ENCODE results near the gene CNKSR1. TPM values are rescaled to one million over a fixed set of nuclear protein-coding genes. Genes with fewer than 3 reads are reported as not detected.

Gene CNKSR1
- polyA plus RNA-seq, 1 donor (not counting 4 experiments of a cell fraction or from before 2014, with no cell fraction given), result 10.6 TPM

DNA sequence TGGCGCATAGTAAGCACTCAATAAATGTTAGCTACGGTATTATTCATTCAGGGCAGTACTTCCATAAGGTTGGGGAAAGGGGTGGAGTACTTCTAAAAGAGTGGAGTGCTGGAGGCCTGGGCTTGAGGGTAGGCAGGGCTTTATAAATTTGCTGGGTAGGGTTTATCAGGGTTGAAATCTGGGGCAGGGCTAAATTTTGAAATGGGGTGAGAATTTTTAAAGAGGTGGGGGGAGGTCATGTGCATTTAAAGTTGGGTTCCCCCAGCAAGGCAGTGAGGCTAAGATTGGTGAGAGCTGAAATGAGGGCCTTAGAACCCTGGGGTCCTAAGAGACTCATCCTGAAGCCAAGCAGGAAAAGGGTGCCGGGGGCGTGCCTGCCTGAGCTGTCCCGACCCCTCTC lies 23.1 kb downstream of the CNKSR1 start:
- H4K20me1 ChIP-seq (ENCODE audit: control insufficient read depth, extremely low read depth, insufficient read depth, low read length), result no peaks in the 10 kb centered on the region
- H3K79me2 ChIP-seq (ENCODE audit: control insufficient read depth, insufficient read depth, low read length), result no peaks in the 10 kb centered on the region
- H3K4me2 ChIP-seq (ENCODE audit: control insufficient read depth, extremely low read depth, insufficient read depth, low read depth, low read length), result no peak overlapping the region
- no peak for FAIRE-seq
- no peak overlapping the region for H3K4me3 ChIP-seq (ENCODE audit: control insufficient read depth in 2 of 3, extremely low read depth in 1 of 3, insufficient read depth in 2 of 3, low read depth in 1 of 3, low read length in 3 of 3)
- H3K27ac ChIP-seq (ENCODE audit: control insufficient read depth, insufficient read depth, low read length), result no peak overlapping the region
- H3K4me1 ChIP-seq (ENCODE audit: control insufficient read depth, extremely low read depth, insufficient read depth, low read length), result peaks cover 10% of the 10 kb centered on the region
- H3K36me3 ChIP-seq (ENCODE audit: control insufficient read depth in 2 of 2, extremely low read depth in 1 of 2, insufficient read depth in 2 of 2, low read length in 2 of 2), result no peaks in the 10 kb centered on the region
- H3K9ac ChIP-seq (ENCODE audit: control insufficient read depth, extremely low read depth, insufficient read depth, low read length), result no peak overlapping the region
- H2AFZ ChIP-seq (ENCODE audit: control insufficient read depth, low read length), result no peak overlapping the region
- TF ChIP-seq, protein P1, sequence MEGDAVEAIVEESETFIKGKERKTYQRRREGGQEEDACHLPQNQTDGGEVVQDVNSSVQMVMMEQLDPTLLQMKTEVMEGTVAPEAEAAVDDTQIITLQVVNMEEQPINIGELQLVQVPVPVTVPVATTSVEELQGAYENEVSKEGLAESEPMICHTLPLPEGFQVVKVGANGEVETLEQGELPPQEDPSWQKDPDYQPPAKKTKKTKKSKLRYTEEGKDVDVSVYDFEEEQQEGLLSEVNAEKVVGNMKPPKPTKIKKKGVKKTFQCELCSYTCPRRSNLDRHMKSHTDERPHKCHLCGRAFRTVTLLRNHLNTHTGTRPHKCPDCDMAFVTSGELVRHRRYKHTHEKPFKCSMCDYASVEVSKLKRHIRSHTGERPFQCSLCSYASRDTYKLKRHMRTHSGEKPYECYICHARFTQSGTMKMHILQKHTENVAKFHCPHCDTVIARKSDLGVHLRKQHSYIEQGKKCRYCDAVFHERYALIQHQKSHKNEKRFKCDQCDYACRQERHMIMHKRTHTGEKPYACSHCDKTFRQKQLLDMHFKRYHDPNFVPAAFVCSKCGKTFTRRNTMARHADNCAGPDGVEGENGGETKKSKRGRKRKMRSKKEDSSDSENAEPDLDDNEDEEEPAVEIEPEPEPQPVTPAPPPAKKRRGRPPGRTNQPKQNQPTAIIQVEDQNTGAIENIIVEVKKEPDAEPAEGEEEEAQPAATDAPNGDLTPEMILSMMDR (optimal IDR thresholded peaks at IDR 0.05 in 1 of 3, IDR thresholded peaks at IDR 0.05 in 1 of 3, conservative IDR thresholded peaks at IDR 0.05 in 1 of 3; ENCODE audit: extremely low read depth in 1 of 3, insufficient read depth in 2 of 3, low read length in 3 of 3), result no peak
- no peak for TF ChIP-seq EZH2 (IDR thresholded peaks at IDR 0.05; ENCODE audit: low read length)
- no peaks in the 10 kb centered on the region for H3K9me3 ChIP-seq (ENCODE audit: control insufficient read depth, low read depth, low read length)
- peaks cover 3% of the 10 kb centered on the region for H3K27me3 ChIP-seq (ENCODE audit: control insufficient read depth, extremely low read depth, insufficient read depth, low read length)
- H3K9me1 ChIP-seq (ENCODE audit: control insufficient read depth, extremely low read depth, insufficient read depth, low read length), result no peaks in the 10 kb centered on the region
- dilution Hi-C loops (cut with MboI; ENCODE audit: extremely low pct_ligation_motif_present, low sequenced_read_pairs), result no loop called here
- no peak for DNase-seq (ENCODE audit: low read depth, low spot score)

GRCh38 chr1:26203642-26204318 lies 26.5 kb downstream of the CNKSR1 start:
- no peaks in the 10 kb centered on the region for H3K79me2 ChIP-seq (ENCODE audit: control insufficient read depth, insufficient read depth, low read length)
- no peak for DNase-seq (ENCODE audit: low read depth, low spot score)
- no peak for TF ChIP-seq EZH2 (IDR thresholded peaks at IDR 0.05; ENCODE audit: low read length)
- TF ChIP-seq, protein P1 (optimal IDR thresholded peaks at IDR 0.05 in 1 of 3, IDR thresholded peaks at IDR 0.05 in 1 of 3, conservative IDR thresholded peaks at IDR 0.05 in 1 of 3; ENCODE audit: extremely low read depth in 1 of 3, insufficient read depth in 2 of 3, low read length in 3 of 3), result peak in 1 of 3 experiments; percentile 15
- no peaks in the 10 kb centered on the region for H3K9me1 ChIP-seq (ENCODE audit: control insufficient read depth, extremely low read depth, insufficient read depth, low read length)
- H3K27ac ChIP-seq (ENCODE audit: control insufficient read depth, insufficient read depth, low read length), result no peak overlapping the region
- H3K9ac ChIP-seq (ENCODE audit: control insufficient read depth, extremely low read depth, insufficient read depth, low read length), result no peak overlapping the region
- FAIRE-seq, result no peak
- H3K4me2 ChIP-seq (ENCODE audit: control insufficient read depth, extremely low read depth, insufficient read depth, low read depth, low read length), result no peak overlapping the region
- dilution Hi-C loops (cut with MboI; ENCODE audit: extremely low pct_ligation_motif_present, low sequenced_read_pairs), result no loop called here
- H3K9me3 ChIP-seq (ENCODE audit: control insufficient read depth, low read depth, low read length), result no peaks in the 10 kb centered on the region
- H3K4me3 ChIP-seq (ENCODE audit: control insufficient read depth in 2 of 3, extremely low read depth in 1 of 3, insufficient read depth in 2 of 3, low read depth in 1 of 3, low read length in 3 of 3), result no peak overlapping the region
- no peaks in the 10 kb centered on the region for H3K36me3 ChIP-seq (ENCODE audit: control insufficient read depth in 2 of 2, extremely low read depth in 1 of 2, insufficient read depth in 2 of 2, low read length in 2 of 2)
- peaks cover 3% of the 10 kb centered on the region for H3K27me3 ChIP-seq (ENCODE audit: control insufficient read depth, extremely low read depth, insufficient read depth, low read length)
- H4K20me1 ChIP-seq (ENCODE audit: control insufficient read depth, extremely low read depth, insufficient read depth, low read length), result no peaks in the 10 kb centered on the region
- no peak overlapping the region for H2AFZ ChIP-seq (ENCODE audit: control insufficient read depth, low read length)
- H3K4me1 ChIP-seq (ENCODE audit: control insufficient read depth, extremely low read depth, insufficient read depth, low read length), result peaks cover 10% of the 10 kb centered on the region

Measured in keratinocyte (primary cell).